Prostate gland (tissue), 2 donors: ENCODE measurements around the gene LDLRAD4.

ENCODE experiments used
- POLR2A ChIP-seq: fragments of 450-650 bp; IDR thresholded peaks from one replicate; pipeline ENCODE4 v1.6.1; 2016; ENCODE audit warnings: antibody characterized with exemption, mild to moderate bottlenecking
- POLR2AphosphoS5 ChIP-seq: sonication (generic); formaldehyde crosslinking; IDR thresholded peaks from one replicate; pipeline ENCODE4 v1.6.1; 2017; ENCODE audit warnings: antibody characterized with exemption
- TF ChIP-seq, protein P1 (sequence below), 4 experiments: fragments of 200-600 bp in 2 of 4; fragments of 450-650 bp in 2 of 4; sonication (generic) in 2 of 4; IDR thresholded peaks; 1 replicate in 3 of 4; 2 replicates in 1 of 4; pipeline ENCODE4 v1.5.1; 2016 to 2019; ENCODE audit warnings: antibody characterized with exemption in 4 of 4, mild to moderate bottlenecking in 2 of 4, moderate library complexity in 2 of 4

DNA sequence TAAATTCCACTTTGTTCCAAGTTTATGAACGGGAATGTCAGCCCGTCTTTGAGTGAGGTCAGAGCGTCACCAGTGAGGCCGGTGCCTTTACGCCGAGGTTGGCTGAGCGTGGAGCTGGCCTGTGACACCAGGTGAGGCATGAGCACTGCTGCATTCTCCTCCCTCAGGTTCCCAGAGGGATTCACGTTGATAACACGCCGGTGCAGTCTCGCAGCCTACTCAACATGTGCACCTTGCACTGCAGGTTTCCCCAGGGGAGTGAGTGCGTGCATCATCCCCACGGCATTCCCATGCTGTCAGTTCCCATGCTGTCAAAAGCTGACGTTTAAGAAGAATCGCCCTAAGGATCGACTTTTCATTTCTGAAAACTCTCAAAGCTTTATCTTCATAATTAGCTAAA is 213.3 kb downstream of the LDLRAD4 start:
- TF ChIP-seq POLR2A (no peak), POLR2AphosphoS5 (no peak)
- TF ChIP-seq, protein P1, sequence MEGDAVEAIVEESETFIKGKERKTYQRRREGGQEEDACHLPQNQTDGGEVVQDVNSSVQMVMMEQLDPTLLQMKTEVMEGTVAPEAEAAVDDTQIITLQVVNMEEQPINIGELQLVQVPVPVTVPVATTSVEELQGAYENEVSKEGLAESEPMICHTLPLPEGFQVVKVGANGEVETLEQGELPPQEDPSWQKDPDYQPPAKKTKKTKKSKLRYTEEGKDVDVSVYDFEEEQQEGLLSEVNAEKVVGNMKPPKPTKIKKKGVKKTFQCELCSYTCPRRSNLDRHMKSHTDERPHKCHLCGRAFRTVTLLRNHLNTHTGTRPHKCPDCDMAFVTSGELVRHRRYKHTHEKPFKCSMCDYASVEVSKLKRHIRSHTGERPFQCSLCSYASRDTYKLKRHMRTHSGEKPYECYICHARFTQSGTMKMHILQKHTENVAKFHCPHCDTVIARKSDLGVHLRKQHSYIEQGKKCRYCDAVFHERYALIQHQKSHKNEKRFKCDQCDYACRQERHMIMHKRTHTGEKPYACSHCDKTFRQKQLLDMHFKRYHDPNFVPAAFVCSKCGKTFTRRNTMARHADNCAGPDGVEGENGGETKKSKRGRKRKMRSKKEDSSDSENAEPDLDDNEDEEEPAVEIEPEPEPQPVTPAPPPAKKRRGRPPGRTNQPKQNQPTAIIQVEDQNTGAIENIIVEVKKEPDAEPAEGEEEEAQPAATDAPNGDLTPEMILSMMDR (IDR thresholded peaks at IDR 0.05): no peak
